ENCODE data around the gene ETV5. TPM values are rescaled to one million over a fixed set of nuclear protein-coding genes. Genes with fewer than 3 reads are reported as not detected.
"Not testable (repeated sequence)": the region's sequence is repeated elsewhere in the genome, so short reads cannot be mapped to it uniquely, and the experiment has no call there.

The ETV5 gene
- total RNA-seq, 2 donors from 2014 or later, result 15.1 to 26.0 TPM

DNA sequence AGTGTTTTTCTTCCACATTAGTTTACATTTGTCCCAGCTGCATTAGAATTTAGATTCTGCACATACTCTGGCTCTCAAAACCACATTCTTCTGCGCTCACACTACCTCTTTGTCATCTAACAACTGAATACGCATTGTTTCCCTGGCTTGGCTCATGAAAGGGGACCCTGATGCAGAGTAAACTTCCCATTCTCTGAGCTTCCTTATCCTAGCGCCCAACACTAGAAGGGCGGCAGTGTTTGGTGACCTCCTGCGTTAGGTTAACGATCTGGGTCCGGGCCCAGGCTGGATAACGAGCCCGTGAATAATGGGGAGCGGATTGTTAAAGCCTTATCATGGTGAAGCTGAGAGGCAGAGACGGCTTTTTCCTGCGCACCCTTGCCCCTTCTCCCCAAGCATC lies 63.9 kb downstream of the ETV5 start:
- intact Hi-C loops (cut with DNase I), result no loop called here
- DNase-seq (ENCODE audit: low spot score), result no peak

- no peak for DNase-seq (ENCODE audit: low spot score)
- intact Hi-C loops (cut with DNase I), result no loop called here
Observed at GRCh38 chr3:186044427-186044826, 64.5 kb downstream of the ETV5 start.

- DNase-seq (ENCODE audit: low spot score), result no peak
- intact Hi-C loops (cut with DNase I), result no loop called here
Observed at GRCh38 chr3:186042521-186043202, 66.2 kb downstream of the ETV5 start.

DNA sequence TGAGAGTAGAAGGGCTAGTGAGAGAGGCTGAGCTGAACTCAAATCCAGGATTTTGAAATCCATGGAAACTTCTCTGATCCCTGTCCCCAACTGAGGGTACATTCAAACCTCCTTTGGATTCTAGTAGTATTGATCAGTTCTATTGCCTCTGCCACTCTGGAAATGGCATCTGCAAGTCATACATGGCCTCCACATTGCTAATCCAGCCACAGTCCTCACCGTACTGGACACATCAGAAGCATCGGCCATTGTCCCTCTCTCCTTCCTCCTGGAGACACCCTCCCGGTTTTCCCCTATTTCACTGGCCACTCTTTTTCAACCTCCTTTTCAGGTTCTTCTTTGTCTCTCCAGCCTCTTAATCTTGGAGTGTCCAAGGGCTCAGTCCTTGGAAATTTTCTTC lies 66.9 kb downstream of the ETV5 start:
- intact Hi-C loops (cut with DNase I), result no loop called here
- DNase-seq (ENCODE audit: low spot score), result no peak

DNA sequence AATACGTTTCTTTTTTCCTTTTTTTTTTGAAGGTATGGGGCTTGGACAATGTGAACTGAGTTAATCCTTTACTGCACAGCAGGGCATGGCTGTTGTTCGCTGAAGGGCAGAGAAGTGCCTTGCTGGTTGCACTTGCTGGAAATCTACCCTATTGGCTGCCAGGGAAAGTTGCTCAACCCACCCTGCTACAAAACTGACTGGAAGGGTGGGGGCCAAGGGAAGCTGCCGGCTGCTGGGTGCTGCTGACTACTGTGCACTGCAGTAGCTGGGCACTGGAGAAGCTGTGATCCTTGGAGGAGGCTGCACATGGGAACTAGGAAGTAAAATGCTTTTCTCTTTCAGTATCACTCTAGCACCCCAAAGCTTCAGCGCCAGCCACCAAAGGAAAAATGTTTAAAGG lies 70.5 kb downstream of the ETV5 start:
- intact Hi-C loops (cut with DNase I), result no loop called here

GRCh38 chr3:186035277-186035676 lies 73.6 kb downstream of the ETV5 start:
- DNase-seq (ENCODE audit: low spot score), result no peak
- intact Hi-C loops (cut with DNase I), result no loop called here

More for the DNA sequence above, 70.5 kb downstream of the ETV5 start:
- DNase-seq (ENCODE audit: low spot score), result no peak

- DNase-seq (ENCODE audit: low spot score), result no peak
- intact Hi-C loops (cut with DNase I), result no loop called here
Observed at GRCh38 chr3:186032321-186032720, 76.6 kb downstream of the ETV5 start.

DNA sequence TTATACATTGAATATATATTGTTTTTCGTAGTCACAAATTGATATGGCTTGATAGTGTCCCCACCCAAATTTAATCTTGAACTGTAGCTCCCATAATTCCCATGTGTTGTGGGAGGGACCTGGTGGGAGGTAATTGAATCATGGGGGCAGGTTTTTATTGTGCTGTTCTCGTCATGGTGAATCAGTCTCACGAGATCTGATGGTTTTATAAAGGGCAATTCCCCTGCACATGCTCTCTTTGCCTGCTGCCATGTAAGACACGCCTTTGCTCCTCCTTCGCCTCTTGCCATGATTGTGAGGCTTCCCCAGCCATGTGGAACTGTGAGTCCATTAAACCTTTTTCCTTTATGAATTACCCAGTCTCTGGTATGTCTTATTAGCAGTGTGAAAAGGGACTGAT lies 82.9 kb downstream of the ETV5 start:
- intact Hi-C loops (cut with DNase I); DNase-seq (ENCODE audit: low spot score): not testable (repeated sequence)

DNA sequence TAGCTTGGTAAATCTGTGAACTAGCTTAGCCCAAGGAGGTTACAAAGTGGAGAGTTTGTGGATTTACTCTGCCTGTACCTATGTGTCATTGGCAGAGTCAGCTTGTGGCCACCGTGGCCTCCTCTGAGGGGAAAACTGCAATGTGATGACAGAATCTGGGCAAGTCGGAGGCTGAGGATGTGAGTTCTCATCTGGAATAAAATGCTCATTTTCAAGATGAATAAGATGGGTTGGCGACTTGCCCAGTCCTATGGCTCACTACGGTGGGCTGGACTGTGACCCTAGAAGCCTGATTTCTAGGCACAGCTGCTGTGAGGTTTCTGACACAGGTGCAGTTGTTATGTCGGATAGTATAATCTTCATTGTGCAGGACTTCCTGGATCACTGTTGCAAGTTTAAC lies 83.7 kb downstream of the ETV5 start:
- DNase-seq (ENCODE audit: low spot score), result no peak

DNA sequence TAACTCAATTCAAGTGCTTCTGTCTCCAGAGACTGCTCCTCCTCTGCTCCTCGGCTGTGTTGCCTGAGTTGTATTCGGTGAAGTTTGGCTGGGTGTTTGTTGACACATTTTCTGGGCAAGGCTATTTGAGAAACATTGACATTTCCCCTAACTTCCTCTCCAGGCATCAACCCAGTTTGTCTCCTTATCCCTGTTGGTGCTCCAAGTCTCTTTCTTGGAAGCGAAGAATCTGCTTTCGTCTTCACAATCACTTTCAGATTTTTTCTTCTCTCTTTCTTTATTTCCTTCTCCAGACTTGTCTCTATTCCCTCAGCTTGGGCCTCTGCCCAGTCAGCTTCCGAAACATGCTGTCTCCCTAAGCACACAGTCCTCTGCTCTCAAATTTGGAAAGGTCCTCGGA lies 84.7 kb downstream of the ETV5 start:
- peak; percentile 88 for DNase-seq (ENCODE audit: low spot score)
- intact Hi-C loops (cut with DNase I), result no loop called here

More for the DNA sequence above, 83.7 kb downstream of the ETV5 start:
- intact Hi-C loops (cut with DNase I), result no loop called here

- no peak for DNase-seq (ENCODE audit: low spot score)
- intact Hi-C loops (cut with DNase I), result no loop called here
Observed at GRCh38 chr3:186022931-186023330, 86.0 kb downstream of the ETV5 start.

DNA sequence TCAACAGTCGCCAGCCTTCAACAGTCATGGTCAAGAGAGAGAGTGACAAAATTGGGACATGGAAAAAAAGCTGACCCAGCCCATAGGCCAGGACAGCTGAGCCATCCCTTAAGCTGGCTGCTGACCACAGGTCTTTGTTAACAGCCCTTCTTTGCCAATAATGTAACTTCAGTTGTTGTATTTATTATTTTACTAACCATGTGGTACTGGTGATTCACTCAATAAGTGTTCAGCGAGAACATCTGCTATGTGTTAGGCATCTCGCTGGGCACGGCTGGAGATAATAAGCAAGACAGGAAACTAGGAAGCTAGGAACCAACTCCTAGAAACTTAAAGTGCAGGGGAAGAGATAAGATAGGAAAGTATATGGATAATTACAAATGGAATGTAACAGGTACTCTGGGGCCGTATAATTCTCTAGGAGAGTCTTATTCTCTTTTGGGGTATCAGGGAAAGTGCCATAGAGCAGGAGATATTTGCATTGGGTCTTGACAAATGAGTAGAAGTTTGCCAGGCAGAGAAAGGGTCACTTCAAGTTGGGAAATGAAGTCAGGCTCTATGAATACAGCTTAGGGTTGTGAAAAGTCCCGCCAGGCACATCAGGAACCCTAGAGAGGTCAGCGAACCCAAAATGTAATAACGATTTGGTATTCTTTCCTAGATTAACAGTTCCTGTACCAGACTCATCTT lies 87.1 kb downstream of the ETV5 start:
- intact Hi-C loops (cut with DNase I), result no loop called here
- DNase-seq (ENCODE audit: low spot score), result no peak

GRCh38 chr3:186021250-186021649 lies 87.6 kb downstream of the ETV5 start:
- DNase-seq (ENCODE audit: low spot score); intact Hi-C loops (cut with DNase I): not testable (repeated sequence)

DNA sequence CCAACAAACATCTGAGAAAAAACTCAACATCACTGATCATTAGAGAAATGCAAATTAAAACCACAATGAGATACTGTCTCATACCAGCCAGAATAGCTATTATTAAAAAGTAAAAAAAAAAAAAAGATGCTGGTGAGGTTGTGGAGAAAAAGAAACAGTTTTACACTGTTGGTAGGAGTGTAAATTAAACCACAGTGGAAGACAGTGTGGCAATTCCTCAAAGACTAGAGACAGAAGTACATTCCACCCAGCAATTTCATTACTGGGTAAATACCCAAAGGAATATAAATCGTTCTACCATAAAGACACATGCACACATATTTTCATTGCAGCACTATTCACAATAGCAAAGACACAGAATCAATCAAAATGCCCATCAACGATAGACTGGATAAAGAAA lies 89.6 kb downstream of the ETV5 start:
- DNase-seq (ENCODE audit: low spot score); intact Hi-C loops (cut with DNase I): not testable (repeated sequence)

GRCh38 chr3:186014866-186015265 lies 94.0 kb downstream of the ETV5 start:
- intact Hi-C loops (cut with DNase I), result no loop called here
- no peak for DNase-seq (ENCODE audit: low spot score)

- no peak for DNase-seq (ENCODE audit: low spot score)
- intact Hi-C loops (cut with DNase I), result no loop called here
Observed at GRCh38 chr3:186013312-186013711, 95.6 kb downstream of the ETV5 start.

DNA sequence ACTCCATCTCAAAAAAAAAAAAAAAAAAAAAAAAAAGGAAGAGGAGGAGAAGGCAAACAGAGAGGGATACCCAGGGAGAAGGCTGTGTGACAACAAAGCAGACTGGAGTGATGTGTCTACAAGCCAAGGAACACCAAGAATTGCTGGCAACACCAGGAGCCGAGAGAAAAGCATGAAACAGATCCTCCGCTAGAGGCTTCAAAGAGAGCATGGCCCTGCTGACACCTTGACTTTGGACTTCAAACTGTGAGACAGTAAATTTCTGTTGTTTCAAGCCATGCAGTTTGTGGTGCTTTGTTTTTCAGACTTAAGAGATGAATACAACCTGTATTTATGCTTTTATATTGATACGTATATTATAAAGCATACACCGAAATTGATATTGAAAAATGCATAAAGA lies 96.8 kb downstream of the ETV5 start:
- intact Hi-C loops (cut with DNase I), result no loop called here
- no peak for DNase-seq (ENCODE audit: low spot score)

- DNase-seq (ENCODE audit: low spot score), result no peak
Observed at GRCh38 chr3:186004671-186005070, 104.2 kb downstream of the ETV5 start.

DNA sequence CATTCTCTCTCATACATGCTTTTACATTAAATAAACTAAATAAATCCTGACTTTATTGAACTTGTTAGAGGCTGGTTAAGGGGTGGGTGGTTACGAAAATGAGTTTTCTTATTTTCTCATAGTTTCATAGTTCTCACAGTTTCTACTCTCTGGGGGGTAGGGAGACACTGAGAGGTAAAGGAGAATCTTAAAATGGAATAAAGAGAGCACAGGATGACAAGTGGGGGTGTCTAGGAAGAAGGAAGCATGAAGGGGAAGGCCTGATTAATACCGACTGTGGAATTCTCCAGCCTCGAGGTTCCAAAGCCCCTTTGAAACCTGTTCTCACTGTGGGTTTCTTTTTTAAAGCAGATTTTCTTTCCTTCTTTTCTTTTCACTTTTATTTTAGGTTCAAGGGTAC lies 104.7 kb downstream of the ETV5 start:
- no peak for DNase-seq (ENCODE audit: low spot score)
- intact Hi-C loops (cut with DNase I), result no loop called here

More at GRCh38 chr3:186004671-186005070, 104.2 kb downstream of the ETV5 start:
- intact Hi-C loops (cut with DNase I), result no loop called here

GRCh38 chr3:186003610-186004009 lies 105.3 kb downstream of the ETV5 start:
- DNase-seq (ENCODE audit: low spot score), result no peak
- intact Hi-C loops (cut with DNase I), result no loop called here

DNA sequence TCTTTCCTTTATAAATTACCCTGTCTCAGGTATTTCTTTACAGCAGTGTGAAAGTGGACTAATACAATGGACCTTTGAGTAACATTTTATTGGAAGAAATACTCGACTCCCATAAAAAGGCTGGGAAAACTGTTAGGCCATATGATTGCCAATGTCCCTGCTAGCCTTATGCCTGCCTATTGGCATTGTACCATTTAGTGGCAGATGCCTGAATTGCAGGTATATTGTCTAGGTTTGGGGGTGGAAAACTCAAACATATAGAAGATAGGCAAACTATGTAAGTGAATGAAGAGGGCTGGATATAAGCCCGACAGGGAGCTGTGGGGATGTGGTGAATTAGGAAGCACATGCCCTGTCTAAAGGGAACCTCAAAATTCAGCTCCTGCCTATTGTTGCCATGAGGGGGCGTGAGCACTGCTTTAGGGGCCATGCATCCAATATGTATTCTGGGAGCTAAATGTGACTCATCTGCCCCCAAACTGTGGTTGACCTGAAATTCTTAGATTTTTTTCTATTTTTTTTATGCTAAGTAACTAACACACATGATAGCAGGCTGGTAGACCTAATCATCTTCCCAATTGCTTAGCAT lies 105.9 kb downstream of the ETV5 start:
- intact Hi-C loops (cut with DNase I), result no loop called here
- no peak for DNase-seq (ENCODE audit: low spot score)

All from posterior vena cava (tissue), 2 donors.